Inflammatory macrophage treated with lipopolysaccharide for 1 hour (primary cell): ENCODE data around the gene PHLPP1.

Experiments used
- DNase-seq, 2 donors: peaks; one replicate each; pipeline ENCODE4 v3.0.0-alpha.2; 2020 to 2022

The PHLPP1 gene

DNA sequence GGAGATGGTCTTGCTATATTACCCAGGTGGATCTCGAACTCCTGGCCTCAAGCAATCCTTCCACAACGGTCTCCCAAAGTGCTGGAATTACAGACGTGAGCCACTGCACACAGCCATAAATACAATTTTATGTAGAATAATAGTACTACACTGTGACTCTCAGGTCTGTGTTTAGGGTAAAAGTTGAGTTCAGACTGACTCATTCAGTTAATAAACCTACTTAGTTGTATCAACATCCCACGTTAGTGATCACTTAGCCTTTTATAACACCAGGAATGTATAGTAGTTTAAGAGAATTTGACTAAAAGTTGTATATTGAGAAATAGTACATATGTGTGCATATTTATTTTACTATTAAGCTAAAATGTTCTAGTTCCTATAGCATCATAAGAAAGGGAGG lies 237.5 kb downstream of the PHLPP1 start:
- no peak for DNase-seq

DNA sequence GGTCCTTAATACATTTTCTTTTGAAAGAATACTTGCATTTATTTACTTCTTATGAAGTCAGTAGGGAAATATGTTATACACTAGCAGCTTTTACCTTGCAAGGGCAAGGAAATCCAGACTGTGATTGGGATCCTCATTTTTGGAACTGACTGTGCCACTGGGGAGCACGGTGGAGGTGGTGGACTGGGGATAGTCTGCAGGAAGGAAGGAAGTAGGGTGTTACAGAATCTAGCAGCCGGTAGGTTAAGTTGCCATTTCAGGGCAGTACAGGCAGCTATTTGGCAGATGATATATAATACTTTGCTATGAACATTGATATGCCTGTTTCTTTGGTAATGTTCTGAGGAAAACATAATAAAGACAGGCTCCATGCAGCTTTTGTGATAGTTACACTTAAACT lies 238.3 kb downstream of the PHLPP1 start:
- no peak for DNase-seq

DNA sequence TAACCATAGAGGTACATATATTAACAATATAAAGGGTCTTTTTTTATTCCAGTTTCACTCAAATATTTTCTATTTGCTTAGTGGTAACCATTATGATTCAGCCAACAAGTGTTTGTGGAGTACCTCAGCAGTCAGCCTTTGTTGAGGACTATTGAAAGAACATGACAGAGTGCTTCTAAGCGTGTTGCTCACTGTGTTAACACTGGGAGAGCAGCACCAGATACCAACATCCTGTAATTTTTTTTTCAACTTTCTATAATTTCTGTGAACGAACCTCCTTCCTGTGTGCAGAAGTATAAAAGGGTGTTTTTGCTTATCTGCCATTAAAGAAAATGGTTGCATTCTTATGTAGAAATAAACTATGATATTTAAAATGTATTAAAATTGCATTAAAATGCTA lies 239.0 kb downstream of the PHLPP1 start:
- no peak for DNase-seq

DNA sequence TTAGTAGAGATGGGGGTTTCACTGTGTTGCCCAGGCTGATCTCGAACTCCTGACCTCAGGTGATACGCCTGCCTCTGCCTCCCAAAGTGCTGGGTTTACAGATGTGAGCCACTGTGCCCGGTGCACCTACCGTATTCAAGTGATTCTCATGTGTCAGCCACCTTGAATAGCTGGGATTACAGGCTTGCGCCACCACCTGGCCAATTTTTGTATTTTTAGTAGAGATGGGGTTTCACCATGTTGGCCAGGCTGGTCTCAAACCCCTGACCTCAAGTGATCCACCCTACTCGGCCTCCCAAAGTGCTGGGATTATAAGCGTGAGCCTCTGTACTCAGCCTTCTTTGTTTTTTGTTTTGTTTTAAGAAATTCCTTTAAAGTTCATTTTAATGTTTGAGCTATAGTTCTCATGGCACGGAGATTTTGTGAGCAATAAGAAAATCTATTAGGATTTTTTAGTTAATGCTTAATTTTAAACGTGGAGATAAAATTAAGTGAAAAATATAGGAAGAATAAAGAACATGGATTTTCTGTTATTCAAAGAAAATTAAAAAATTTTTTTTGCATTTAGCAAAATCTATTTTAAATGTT lies 242.6 kb downstream of the PHLPP1 start:
- peak; percentile 20 to 62 for DNase-seq

DNA sequence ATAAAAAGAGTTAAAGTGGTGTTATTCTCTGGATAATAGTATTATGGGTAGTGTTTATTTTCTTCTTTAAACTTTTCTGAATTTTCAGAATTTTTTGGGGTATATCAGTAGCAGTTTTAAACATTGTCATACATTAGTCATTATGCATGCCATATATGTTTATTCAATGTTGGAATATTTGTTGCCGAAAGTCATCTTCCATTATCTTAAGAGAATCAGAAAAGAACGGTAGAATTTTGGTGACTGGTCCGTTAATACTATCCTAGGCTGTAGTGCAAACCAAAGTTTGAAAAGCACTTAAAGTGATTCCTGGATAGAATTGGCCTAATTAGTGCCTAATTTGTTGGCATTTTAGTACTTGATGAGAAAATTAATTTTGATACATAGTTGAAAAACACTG lies 244.1 kb downstream of the PHLPP1 start:
- no peak for DNase-seq

DNA sequence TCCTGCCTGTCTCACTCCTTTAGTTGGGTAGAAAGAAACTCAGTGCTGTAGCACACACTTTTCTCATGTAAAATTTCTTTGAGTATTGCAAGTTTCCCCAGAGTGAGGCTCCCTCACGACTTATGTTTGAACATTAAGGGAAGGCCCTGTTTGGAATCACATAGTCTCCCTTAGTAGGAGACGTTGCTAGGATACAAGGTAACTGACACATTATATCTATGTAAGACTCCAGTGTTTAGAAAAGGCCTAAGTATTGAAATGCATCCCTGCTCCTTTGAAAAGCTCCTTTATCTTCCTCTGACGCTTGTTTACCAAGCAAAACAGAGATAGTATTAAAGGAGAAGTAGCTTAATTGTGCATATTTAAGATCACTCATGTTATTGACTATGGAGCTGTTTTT lies 248.2 kb downstream of the PHLPP1 start:
- no peak for DNase-seq

DNA sequence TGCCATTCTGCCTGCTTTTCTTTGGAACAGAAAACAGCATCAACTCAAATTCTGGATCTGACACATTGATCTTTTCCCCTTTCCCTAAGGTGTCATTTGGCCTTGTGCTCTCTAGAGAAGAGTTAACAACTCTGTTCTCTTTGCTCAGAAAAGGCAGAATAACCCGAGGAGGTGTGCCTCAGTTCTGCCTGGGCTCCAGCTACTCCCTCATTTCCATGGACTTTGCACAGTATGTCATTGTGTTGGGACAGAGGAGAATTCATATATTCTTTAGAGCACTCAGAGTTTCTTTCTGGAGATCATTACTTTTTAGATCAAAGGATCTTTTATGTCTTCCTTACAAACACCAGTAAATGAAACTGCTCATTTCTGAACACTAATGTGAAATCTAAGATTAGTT lies 249.1 kb downstream of the PHLPP1 start:
- no peak for DNase-seq

DNA sequence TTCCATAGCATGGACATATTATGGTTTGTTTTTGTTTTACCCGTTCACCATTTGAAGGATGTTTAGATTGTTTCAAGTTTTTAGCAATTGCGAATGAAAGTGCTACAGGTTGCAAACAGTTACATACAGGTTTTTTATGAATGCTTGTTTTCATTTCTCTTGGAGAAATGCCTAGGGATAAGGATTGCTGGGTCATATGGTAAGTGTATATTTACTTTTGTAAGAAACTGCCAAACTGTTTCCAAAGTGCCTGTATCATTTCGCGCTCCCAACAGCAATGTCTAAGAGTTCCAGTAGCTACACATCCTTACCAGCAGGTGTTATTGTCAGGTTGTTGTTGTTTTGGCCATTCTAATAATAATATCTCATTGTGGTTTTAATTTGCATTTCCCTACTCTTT lies 251.7 kb downstream of the PHLPP1 start:
- DNase-seq = no peak

DNA sequence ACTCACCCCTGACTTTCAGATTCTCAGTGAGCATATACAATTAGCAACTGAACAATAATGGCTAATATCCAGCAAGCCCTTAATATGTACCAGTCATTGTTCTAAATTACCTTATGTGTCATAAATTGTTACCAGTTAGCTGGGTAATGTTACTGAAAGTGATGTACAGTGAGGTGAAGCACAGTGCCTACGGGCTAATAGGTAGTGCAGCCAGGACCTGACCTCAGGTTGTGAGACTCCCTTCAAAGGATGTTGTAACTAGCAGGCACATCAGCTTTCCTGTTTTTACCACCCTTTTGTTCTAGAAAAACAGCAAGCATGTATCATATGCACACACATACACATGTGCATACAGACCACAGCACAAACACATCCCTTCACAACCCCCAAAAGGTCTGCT lies 258.3 kb downstream of the PHLPP1 start:
- DNase-seq = no peak

DNA sequence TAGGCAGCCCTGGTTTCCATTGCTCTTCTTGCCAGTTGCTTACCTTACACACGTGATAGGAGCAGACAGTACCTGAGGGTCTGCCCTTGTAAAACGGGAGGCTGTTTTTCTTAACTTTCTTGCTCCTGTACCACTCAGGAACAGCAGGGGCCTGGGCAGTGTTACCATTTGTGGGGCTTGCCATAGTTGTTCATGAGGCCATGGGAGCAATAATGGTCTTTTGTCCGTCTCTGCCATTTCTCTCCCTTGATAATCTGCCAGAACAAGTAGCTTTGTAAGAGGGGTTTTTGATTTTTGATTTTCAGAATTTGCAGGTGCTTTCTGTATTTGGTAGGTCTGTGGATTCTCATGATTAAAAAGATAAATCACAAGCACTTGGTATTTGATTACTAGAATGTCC lies 259.0 kb downstream of the PHLPP1 start:
- DNase-seq = no peak

DNA sequence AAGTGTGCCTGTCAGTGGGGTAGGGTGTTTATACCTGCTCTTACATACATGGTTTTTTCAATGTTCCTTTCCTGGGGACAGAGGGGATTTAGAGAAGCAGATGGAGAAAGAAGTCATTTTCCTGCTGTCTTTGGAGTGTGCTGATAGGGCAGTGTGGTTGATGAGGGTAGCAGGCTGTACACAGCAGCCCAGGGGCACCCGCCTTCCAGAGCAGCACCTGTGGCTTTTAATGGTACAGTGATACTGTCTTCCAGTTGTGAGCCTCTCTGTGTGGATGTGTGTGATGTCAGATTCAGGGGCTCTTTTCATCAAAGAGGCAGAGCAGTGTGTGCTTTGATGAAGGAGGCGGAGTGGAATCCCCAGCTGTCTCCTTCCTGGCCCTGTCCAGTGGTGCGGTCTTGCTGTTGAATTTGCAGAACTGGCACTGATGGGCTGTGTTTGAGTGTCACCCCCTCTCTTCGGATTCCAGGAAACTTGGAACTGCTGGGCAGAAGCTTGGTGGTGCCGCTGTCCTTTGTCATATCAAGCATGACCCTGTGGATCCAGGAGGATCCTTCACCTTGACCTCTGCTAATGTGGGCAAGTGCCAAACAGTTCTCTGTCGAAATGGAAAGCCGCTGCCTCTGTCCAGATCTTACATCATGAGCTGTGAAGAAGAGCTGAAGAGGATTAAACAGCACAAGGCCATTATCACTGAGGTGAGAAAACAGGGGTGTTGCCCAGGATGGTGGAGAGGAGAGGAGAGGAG lies 259.8 kb downstream of the PHLPP1 start:
- no peak for DNase-seq

DNA sequence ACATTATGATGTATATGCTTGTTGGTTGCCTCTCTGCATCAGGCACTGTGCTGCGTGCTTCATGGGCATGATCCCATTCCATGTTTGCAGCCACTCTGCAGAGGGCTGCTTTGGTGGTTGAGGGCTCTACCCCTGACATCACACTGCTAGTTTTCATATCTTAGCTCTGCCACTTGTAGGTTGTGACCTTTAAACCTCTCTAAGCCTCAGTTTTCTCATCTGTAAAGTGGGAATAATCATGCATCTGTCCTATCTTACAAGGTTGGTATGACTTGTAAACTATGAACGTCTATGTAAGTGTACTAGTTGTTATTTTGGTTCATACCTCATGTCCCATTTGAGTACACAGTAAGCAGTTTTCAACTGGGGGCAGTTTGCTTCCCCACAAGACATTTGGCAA lies 260.4 kb downstream of the PHLPP1 start:
- DNase-seq = no peak

DNA sequence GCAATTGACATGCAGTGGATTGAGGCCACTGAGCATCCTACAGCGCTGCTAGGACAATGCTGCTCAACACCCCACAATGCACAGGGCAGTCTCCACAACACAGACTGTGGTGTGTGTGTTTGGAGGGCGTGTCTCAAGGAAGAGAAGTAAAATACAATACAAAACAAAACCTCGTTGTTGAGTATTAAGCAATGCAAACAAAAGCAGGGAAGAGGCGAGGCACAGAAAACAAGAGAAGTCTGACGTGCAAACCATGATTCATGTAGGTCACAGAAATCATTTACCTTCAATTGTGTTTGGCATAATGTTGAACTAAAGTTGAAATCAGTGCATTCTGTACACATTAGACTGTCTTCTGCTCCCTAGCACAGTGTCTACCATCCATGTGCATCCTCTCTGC lies 260.9 kb downstream of the PHLPP1 start:
- DNase-seq = no peak

DNA sequence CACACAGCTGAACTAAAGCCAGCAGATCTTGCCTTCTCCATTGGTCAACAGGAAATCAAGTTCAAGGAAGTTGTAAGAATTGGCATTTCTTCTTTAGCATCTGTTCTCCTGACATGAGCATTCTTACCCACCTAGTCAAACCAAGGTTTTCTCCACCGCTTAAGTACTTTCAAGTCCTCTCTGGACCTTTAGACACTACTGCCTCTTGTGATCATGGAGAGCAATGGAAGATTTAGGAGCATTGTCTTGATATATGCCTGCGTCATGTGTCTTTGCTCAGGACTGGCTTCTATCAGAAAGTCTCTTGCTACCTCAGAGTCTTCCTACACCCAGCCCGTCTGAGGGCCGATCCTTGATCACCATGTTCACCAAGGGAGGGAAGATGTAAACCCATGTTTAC lies 262.2 kb downstream of the PHLPP1 start:
- no peak for DNase-seq

DNA sequence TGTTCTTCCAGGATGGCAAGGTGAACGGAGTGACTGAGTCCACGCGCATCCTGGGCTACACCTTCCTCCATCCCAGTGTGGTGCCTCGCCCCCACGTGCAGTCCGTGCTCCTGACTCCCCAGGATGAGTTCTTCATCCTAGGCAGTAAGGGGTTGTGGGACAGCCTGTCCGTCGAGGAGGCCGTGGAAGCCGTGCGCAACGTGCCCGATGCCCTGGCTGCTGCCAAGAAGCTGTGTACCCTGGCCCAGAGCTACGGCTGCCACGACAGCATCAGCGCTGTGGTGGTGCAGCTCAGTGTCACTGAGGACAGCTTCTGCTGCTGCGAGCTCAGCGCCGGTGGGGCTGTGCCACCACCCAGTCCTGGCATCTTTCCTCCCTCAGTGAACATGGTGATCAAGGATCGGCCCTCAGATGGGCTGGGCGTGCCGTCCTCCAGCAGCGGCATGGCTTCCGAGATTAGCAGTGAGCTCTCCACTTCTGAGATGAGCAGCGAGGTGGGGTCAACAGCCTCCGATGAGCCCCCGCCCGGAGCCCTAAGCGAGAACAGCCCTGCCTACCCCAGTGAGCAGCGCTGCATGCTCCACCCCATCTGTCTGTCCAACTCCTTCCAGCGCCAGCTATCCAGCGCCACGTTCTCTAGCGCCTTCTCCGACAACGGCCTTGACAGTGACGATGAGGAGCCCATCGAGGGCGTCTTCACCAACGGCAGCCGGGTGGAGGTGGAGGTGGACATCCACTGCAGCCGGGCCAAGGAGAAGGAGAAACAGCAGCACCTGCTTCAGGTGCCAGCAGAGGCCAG lies 263.1 kb downstream of the PHLPP1 start:
- no peak for DNase-seq

DNA sequence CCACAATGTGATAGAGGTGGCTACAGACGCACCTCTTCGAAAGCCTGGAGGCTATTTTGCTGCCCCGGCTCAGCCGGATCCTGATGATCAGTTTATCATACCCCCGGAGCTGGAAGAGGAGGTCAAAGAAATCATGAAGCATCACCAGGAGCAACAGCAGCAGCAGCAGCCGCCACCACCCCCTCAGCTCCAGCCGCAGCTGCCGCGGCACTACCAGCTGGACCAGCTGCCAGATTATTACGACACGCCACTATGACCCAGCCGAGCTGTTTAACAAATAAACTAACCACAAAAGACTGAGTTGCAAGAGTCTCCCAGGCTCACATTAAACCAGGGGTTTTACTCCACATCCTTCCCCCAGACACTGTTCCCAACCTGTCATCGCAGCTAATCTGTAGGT lies 263.8 kb downstream of the PHLPP1 start:
- DNase-seq = peak; percentile 46 to 48

DNA sequence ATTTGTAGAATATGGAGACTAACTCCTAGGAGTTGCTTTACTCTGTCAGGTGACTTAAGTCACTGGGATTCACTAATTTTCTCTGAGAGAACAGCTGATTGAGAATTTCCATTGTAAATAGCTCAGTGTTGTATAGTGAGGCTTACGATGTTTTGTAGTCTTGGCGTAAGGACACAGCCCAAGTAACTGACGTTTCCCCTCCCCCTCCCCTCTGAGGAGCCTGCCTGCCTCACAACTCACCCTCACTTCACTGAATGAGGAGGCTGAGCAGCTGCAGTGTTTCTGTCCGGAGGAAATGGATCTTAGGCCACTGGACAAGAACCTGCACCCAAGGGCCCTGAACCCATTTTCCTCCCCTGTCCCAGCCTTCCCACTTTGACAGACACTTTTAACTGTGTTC lies 264.6 kb downstream of the PHLPP1 start:
- no peak for DNase-seq

DNA sequence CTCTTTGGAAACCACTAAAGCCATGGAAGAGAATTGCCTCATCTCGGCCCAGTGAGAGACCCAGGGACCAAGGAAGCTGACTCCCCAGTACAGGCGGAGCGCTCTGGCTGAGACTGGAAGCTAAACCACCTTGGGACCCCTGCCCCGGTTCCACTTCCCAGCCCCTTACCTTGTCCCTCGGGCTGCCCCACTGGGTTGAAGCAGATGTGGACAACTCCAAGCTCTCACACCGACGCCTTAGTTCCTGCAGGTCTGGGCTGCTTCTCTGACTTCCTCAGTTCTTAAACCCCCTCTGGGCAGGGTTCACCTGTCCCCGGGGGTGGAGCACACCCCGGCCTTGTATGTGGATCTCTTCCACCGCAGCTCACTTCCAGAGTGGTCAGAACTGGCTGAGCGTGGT lies 266.2 kb downstream of the PHLPP1 start:
- DNase-seq = no peak

DNA sequence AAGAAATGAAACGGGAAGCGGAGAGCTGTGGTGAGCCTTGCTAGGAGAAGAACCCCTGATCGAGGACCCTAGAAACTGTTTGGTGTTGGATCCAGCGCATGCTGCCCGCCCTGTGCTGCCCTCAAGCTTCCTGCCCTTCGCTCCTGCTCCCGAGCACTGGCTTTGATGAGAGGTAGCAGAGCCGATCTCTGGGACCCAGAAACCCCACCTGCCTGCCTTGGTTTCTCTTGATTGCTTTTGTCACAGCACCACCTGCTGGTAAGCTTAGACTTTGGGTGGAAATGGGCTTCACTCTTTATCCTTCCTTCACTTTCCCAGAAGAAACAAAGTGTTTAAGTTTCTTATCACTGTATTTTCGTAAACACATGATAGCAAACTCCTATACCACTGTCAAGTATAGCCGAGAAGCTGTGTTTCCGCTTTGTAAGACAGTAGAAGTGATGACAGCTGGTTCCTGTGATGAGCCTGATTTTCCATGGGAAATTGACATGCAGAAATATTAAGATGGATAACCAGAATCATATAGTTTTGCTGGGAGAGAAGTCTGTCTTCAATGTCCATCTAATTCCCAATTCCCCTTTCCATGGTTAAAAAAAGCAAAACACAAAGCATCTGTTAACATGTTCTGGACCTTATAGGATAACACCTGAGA lies 267.4 kb downstream of the PHLPP1 start:
- peak; percentile 3 to 61 for DNase-seq

DNA sequence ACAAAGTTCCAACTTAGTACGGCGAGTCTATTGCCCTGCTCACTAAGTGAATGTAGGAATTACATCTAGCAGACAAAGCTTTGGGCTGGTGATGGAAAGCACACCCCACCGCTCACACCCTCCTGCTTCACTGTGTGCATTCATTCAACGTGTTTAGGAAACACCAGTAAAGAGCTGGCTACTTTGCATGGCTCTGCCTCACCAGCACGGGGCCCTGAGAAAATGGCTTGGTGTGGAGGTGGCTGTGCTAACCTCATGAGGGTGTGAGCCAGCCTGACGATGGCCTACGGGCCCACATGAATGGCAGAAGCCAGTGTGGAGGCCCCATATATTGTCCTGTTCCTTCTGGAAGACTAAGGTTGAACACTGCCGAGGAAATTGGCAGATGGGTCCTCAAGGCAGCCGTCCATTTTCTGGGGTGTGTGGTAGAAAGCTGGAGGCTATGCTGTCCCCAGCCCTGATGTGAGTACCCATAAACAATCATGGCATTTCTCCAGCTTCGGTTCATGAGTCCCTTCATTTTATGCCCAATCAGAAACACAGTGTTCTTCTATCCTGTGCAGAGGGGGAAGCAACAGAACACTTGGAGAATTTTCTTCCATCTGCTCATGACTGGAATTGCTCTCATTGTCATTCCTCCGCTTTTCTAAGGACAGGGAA lies 269.4 kb downstream of the PHLPP1 start:
- no peak for DNase-seq

DNA sequence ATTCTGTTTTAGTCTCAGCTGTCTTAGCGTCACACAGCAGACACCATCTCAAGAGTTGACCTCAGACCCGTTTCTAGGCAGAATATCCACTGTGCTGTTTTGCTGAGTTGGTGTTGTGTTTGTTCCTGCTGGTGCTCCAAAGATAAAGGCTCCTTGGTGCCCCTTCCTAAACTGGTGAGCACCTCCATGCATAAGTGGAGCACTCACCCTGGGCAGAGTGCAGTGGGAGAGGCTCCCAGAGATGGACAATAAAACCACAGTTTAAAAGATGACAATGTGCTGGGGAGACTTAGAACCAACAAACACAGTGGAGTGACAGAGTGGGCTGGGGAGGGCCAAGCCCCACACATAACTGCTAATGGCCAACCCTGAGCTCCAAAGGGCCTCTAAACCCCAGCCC lies 271.1 kb downstream of the PHLPP1 start:
- no peak for DNase-seq

DNA sequence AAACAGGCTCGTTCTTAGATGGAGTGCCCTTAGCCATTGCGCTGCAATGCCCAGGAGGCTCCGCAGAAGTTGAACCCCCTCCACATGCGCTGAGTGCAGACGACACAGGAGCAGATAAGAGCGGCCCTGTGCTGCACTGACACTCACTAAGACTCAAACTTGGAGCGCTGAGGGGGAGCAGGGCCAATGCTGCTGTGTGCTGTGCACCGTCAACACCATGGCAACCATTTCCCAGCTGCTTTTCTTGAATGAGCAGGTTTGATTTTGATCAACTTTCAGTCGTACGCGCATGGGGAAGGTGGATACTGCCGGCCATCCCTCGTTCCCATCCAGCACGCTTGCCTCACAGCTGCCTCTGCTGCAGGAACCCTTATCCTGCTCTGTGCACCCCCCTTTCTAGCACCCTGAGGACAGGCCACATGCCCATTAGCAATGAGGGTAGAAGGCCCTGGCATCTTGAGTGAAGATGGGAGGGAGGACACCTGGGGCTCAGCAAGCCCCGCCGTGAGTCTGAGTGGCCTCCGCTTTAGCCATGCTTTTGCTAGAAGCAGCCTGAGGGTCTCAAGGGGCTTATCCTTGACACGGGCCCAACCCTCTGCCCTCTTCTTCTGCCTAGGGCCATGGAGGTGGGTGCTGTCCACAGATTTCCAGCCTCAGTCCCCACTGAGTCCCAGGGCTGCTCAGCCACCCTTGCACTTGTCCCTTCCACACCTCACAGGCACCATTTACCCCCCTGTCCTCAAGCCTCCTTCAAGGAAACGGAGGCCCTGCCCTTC lies 271.9 kb downstream of the PHLPP1 start:
- DNase-seq = no peak
